HG03196 (cell line): ENCODE results near the gene CCDC85B.
"Not testable (repeated sequence)": the region's sequence is repeated elsewhere in the genome, so short reads cannot be mapped to it uniquely, and the experiment has no call there.

Experiments
- ATAC-seq: cut with Tn5 transposase; IDR thresholded peaks from one replicate; pipeline ENCODE4 v1.9.1; 2021; ENCODE audit not compliant: unreplicated experiment

Gene CCDC85B

DNA sequence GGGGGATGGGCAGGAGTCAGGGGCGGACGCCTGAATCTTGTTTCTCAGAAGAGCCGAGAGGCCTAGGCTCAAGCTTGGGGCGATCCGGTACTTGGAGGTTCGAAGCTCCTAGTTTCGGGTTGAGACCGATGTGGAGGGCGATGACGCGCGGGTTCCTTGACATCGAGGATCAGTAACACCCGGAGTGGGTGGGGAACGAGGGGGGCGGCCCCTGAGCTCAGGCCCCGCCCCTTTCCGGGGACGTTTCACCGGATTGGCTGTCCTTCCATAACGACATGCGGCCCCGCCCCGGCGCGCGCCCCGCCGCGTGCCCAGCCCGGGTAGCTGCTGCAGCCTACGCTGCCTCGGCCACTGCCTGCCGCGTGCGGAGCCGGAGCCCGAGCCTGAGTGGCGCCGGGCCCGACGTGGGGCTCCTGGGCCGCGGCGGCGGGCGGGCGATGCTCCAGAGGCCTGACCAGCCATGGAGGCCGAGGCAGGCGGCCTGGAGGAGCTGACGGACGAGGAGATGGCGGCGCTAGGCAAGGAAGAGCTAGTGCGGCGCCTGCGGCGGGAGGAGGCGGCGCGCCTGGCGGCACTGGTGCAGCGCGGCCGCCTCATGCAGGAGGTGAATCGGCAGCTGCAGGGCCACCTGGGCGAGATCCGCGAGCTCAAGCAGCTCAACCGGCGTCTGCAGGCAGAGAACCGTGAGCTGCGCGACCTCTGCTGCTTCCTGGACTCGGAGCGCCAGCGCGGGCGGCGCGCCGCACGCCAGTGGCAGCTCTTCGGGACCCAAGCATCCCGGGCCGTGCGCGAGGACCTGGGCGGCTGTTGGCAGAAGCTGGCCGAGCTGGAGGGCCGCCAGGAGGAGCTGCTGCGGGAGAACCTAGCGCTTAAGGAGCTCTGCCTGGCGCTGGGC, at the start of gene CCDC85B:
CCDC85B (plus strand) TSS at position 350 of the 895 bp plus-strand sequence; CDS start at position 461, 111 bp downstream.
- peak; percentile 43 for ATAC-seq

DNA sequence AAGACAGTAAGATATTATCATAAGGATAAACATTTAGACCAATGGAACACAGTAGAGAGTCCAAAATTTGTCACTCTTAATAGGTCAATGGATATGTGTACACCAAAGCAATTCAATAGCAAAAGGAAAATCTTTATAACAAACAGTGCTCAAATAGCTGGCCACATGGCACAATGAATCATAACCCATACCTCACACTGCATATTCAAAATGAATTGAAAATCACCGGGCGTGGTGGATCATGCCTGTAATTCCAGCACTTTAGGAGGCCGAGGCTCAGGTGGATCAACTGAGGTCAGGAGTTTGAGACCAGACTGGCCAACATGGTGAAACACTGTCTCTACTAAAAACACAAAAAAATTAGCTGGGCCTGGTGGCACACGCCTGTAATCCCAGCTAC, 48.3 kb upstream of the CCDC85B start:
- no peak for ATAC-seq

DNA sequence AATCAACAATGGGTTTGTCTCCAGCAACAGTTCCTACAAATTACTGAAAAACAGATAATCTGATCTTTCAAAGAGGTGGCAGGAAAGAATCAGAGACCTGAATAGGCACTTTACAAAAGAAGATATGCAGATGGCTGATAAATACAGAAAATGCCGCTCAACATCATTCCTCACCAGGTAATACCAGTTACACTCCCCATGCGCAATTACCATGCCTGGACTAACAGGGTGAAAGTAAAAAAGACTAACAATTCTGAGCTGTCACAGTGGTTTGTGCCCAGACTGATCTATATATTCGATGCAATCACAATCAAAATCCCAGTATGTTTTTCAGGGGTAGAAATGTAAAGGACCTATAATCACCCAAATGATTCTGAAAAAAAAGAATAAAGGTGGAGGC, 46.7 kb upstream of the CCDC85B start:
- ATAC-seq, result no peak

DNA sequence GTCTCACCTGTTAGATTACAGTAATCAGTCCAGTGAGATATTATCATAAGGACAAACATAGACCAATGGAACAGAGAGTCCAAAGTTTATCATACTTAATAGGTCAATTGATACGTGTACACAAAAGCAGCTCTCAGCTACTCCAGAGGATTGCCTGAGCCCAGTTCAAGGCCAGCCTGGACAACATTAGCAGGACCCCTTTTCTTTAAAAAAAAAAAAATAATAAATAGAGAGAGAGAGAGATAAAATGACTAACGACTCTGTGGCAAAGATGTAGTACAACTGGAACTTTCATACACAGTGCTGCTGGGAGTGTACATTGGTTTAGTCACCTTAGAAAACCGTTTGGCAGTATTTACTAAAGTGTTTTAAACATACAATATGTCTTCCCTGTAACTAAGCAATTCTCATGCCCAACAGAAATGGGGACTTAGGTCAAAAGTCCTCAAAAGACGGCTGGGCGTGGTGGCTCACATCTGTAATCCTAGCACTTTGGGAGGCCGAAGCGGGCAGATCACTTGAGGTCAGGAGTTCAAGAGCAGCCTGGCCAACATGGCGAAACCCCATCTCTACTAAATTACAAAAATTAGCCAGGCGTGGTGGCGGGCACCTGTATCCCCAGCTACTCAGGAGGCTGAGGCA, 46.1 kb upstream of the CCDC85B start:
- no peak for ATAC-seq

GRCh38 chr11:65847746-65848145, 42.7 kb upstream of the CCDC85B start:
- no peak for ATAC-seq

- not testable (repeated sequence) for ATAC-seq
Measured at GRCh38 chr11:65848693-65849092, 41.8 kb upstream of the CCDC85B start.

GRCh38 chr11:65849366-65849765, 41.1 kb upstream of the CCDC85B start:
- ATAC-seq, result no peak

DNA sequence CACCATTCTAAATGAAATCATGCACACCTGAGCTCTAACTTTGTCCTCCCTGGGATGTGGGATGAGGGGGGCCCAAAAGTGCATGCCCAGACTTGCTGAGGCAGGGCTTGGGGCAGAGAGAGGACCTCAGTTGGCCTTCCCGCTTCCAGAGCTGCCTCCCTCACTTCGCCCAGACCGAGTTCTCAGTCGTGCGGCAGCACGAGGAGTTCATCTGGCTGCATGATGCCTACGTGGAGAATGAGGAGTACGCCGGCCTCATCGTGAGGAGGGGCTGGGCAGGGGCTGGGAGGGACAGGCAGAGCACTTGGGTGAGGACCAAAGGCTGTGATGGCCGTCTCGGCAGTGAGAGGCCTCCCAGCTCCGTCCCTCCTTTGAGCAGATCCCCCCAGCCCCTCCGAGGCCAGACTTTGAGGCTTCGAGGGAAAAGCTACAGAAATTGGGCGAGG, 40.7 kb upstream of the CCDC85B start:
- ATAC-seq, result no peak

GRCh38 chr11:65850217-65851082, 40.0 kb upstream of the CCDC85B start:
- ATAC-seq, result no peak

DNA sequence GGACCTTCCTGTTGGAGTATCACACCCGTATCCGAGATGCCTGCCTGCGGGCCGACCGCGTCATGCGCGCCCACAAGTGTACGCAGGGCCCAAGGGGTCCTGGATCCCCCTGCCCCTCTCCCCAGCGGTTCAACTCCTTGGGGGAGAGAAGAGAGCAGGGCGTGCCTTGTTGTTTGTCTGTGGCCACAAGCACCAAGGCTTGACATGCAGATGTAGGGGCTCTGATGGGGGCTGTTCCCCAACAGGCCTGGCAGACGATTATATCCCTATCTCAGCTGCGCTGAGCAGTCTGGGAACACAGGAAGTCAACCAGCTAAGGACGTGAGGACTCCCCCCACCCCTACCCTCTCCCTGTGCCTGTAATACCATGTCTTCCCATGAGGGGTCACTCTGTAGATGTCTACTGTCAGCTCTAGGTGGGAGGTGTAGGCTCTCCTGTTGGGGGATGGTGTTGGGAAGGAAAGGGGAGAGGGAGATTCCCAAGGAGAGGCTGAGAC, 39.3 kb upstream of the CCDC85B start:
- ATAC-seq, result no peak

DNA sequence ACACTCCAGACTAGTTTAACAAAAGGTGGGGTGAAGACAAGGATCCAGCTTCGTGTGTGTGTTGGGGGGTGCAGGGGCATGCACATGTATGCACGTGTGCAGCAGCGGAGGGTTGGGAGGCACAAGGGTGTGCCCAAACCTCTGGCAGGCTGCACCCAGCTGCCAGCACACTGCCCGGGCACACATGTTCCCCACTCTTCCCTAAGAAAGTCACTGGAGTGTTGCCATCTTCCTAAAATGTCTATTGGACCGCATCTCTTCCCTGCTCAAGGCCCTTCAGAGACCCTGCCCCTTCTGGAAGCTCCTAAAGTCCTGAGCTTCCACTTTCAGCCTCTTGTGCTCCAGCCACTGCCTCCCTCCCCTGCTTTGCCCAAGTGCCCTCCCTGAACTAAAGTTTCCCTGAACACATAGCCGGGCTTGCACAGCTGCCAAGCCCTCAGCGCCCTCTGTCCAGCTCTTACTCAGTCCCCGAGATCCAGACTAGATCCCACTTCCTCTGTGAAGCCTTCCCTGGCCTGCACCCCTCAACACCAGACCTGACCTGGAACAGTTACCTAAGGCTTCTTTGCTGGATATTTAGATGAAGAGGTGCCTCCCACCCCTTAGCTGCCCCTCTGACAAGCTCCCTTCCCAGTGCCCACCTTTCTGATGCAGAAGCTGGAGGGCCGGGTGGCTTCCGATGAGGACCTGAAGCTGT, 38.5 kb upstream of the CCDC85B start:
- ATAC-seq, result no peak

GRCh38 chr11:65852508-65853245, 37.8 kb upstream of the CCDC85B start:
- ATAC-seq, result no peak

DNA sequence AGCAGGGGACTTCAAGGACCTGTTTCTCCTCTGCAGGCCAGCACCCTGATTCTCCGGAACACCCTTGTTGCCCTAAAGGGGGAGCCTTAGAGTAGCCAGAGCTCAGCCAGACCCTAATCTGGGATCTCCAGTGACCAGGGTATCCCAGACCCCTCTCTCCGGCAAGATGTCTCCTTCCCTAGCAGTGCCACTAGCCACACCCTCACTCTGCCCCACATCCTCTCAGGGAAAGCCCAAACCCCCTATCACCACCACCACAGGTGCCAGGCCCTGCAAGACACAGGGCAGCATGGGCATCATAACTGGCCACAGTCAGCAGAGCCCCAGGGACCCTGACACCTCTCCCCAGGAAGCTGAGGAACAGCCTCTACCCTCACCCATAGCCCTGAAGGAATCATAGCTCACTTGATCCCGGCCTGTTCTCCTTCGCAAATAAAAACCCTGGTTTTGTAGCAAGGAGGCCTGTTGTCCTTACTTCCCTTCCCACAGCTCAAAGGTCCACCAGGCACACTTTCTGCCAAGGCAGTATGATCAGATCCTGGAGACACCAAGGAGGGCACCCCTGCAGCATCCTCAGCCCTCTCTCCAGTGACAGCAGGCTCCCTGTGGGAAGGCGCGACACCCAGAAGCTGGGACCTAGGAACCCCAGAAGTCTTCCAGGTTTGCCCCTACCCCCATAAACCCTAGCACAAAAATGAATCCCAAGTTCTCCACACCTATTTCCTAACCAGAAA, 37.1 kb upstream of the CCDC85B start:
- no peak for ATAC-seq

DNA sequence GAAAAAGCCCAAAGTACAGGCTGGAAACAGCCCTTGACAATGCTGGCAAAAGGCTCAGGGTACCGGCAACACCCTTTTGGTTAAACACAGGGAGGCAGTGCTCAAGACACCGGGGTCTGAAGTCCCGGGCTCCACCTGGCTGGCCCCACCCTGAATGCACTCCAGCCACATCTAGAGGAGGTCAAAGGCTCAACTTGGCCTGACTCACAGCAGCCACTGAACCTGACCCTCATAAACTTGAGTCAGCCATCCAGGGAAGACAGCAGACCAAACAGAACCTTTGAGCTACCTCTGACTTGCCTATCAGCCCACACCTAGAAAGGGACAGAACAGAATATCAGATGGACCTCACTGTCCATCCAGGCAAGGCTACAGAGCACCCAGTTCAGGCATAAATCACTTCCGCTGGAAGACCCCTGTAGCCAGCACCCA, 36.3 kb upstream of the CCDC85B start:
- ATAC-seq, result no peak

- ATAC-seq, result no peak
Measured at GRCh38 chr11:65854852-65855837, 35.3 kb upstream of the CCDC85B start.

- no peak for ATAC-seq
Measured at GRCh38 chr11:65855927-65856363, 34.5 kb upstream of the CCDC85B start.

DNA sequence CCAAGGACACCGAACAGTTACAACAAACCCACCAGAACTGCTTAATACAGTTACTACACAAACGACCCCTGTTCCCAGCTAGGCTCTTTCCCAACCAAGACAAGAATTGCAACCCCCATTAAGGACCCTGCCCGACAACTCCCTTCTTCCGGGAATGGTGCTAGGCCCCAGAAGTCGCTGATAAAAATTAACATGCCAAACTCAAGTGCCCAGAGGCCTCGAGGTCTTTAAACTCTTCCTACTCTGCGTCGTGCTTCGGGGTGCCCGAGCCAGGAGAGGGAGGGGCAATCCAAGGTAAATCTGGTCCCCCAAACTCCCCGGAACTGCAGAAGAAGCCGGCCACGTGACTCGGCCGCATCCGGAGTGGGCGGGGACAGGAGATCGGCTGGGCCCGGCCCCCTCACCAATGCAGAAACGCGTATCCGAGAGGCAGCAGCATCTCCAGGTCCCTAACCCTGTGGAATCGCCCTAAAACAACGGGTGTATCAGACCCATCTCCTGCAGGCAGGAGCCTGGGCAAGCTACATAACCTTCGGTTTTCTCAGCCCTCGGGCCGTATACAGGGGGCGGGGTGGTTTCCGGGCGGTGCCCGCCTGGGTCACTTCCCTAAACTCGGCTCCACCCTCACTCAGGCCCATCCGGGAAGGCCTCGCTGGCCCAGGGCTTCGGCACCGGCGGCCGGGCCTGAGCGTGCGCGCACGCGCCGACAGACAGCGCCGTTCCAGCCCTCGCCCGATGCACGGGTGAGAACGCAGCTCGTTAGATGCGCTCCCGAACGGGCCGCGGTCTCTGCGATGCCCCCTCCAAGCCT, 33.6 kb upstream of the CCDC85B start:
- peak; percentile 26 for ATAC-seq
